ENCODE data around the gene GOSR1.
"Not testable (repeated sequence)": the region's sequence is repeated elsewhere in the genome, so short reads cannot be mapped to it uniquely, and the experiment has no call there.

Gene GOSR1

GRCh38 chr17:30450125-30451027 lies 26.8 kb upstream of the GOSR1 start:
- no peak overlapping the region for H3K27ac ChIP-seq

GRCh38 chr17:30454635-30455034 lies 22.6 kb upstream of the GOSR1 start:
- H3K27ac ChIP-seq, result no peak overlapping the region
- no peak for TF ChIP-seq CTCF (conservative IDR thresholded peaks at IDR 0.05)
- no peak for TF ChIP-seq ZFX (IDR thresholded peaks at IDR 0.05)

More at GRCh38 chr17:30450125-30451027, 26.8 kb upstream of the GOSR1 start:
- TF ChIP-seq CTCF (conservative IDR thresholded peaks at IDR 0.05), result no peak
- no peak for TF ChIP-seq ZFX (IDR thresholded peaks at IDR 0.05)

GRCh38 chr17:30458371-30458770 lies 18.8 kb upstream of the GOSR1 start:
- TF ChIP-seq ZFX (IDR thresholded peaks at IDR 0.05), result no peak
- no peak for TF ChIP-seq CTCF (conservative IDR thresholded peaks at IDR 0.05)
- H3K27ac ChIP-seq, result no peak overlapping the region

- H3K27ac ChIP-seq, result not testable (repeated sequence)
Observed at GRCh38 chr17:30458797-30459413, 18.3 kb upstream of the GOSR1 start.

GRCh38 chr17:30468465-30468864 lies 8.7 kb upstream of the GOSR1 start:
- TF ChIP-seq ZFX (IDR thresholded peaks at IDR 0.05), result no peak
- no peak for TF ChIP-seq CTCF (conservative IDR thresholded peaks at IDR 0.05)
- no peak overlapping the region for H3K27ac ChIP-seq

GRCh38 chr17:30472238-30472890 lies 4.8 kb upstream of the GOSR1 start:
- TF ChIP-seq ZFX (IDR thresholded peaks at IDR 0.05) (no peak), CTCF (conservative IDR thresholded peaks at IDR 0.05) (no peak)
- no peak overlapping the region for H3K27ac ChIP-seq

GRCh38 chr17:30475206-30475605 lies 2.0 kb upstream of the GOSR1 start:
- TF ChIP-seq ZFX (IDR thresholded peaks at IDR 0.05) (no peak), CTCF (conservative IDR thresholded peaks at IDR 0.05) (no peak)

More at GRCh38 chr17:30475206-30475605, 2.0 kb upstream of the GOSR1 start:
- no peak overlapping the region for H3K27ac ChIP-seq

All from C4-2B (cell line).